D341Med (cell line): Measurements from ENCODE around the gene ATP8B1.

ENCODE experiments used
- DNase-seq: peaks from one replicate; pipeline ENCODE4 v3.0.0; 2012; ENCODE audit warnings: low spot score

The ATP8B1 gene

DNA sequence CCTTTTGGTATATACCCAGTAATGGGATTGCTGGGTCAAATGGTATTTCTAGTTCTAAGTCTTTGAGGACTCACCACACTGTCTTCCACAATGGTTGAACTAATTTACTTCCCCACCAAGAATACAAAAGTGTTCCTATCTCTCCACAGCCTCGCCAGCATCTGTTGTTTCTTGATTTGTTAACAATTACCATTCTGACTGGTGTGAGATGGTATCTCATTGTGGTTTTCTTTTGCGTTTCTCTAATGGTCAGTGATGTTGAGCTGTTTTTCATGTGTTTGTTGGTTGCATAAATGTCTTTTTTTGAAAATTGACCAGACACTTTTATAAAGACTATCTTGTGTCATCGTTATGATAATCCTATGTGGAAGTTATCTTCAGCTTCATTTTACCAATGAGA lies 16.0 kb upstream of the ATP8B1 start:
- DNase-seq: no peak

DNA sequence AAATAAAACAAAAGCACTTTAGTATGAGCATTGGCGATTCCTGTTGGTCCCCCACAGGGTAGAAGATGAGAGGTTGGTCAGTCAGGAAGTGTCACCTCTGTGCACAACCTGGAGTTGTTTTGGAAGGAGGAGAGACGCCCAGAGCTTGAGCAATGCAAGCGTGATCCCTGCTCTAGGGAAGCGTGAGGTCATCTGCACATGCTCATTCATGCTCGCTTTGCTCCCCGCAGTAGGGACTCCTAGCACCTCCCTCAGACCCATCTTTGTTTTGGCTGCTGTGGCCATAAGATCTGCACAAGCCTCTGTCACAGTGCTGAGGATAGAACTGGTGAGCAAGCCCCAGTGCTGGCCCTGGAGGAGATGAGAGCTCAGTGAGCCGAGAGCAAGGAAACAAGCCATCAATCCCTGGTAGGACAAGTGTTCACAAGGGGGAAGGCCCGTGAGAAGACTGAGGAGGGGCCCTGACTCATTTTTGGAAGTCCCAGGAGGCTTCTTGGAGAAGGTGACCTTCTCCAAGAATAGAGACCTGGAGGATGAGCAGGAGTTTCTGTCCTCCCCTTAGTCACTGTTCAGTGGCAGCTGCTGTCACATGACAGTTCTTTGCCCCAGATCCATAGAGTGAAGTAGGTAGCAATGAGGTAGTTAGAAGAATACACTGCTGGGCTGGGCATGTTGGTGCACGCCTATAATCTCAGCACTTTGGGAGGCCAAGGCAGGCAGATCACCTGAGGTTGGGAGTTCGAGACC lies 13.3 kb upstream of the ATP8B1 start:
- DNase-seq: no peak

DNA sequence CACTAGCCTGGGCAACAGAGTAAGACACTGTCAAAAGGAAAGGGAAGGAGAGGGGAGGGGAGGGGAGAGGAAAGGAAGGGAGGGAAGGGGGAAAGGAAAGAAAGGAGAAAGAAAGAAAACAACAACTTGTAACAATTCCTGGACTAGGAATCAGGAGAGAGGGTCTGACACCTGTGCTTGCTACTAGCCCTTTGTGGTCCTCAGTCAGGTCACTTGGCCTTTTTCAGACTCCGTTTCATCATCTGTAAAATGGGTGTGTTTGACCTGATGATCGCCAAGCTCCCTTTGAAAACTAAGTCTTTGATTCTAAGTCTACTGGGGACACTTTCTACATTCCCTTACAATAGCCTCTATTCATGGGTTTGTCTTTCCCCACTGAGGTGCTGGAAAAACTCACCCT lies 11.4 kb upstream of the ATP8B1 start:
- no peak for DNase-seq

DNA sequence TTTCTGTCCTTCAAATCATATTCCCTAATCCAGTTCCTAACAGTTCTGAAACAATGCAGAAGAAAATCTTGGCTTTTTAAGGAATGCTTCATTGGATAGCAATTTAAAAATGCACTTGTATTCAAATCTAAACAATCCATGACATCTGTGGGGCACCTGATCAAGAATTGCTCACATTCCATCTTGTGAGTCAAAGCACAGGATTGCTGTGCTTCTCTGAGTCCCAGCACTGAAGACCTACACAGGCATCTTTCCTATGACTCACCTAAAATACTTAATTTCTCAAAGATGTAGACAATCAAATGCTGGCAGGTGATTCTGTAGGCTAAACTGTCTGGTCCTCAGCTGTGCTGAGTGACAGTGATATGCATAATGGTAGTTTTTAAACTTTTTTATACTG lies 10.1 kb upstream of the ATP8B1 start:
- no peak for DNase-seq

DNA sequence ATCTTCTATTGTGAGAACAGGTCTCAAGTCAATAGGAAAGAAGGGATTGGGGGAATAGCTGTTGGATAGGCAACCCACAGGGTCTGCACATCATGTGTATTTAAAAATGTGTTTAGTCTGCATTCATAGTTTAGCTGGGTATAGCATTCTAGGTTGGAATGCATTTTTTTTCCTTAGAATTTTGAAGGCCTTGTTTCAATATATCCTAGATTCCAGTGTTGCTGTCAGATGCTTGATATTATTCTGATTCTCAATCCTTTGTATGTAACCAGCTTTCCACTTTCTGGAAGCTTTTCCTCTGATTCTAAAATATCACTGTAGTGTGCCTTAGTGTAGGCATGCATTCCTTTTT lies 9.0 kb upstream of the ATP8B1 start:
- DNase-seq: no peak

DNA sequence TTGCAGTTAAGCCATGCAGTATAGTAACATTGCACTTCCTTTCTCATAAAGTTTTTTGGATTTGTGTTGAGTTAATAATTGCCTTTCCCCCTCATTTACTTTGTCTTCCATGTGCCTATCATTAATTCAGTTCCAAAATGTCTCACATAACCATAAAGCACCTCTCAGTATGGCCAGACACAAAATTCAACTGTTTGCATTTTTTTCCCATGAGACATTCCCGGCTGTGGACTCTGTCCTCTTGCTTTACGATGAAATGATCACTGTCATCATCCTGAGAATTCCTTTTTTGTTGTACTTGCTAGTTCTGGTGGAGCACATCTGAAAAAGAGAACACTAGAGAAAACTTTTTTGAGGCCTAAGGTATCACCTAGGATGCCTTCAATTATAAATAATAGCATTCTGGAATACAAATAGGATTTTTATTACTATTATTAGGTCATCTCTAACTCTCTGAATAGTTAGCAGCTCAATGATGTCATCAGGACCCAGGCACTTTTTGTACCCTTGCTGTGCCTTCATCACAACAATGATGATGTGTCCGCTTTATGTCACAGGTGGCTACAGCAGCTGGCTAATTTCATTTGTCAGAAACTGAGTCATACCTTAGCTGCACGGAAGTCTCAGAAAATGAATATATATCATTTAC lies 8.5 kb upstream of the ATP8B1 start:
- no peak for DNase-seq

DNA sequence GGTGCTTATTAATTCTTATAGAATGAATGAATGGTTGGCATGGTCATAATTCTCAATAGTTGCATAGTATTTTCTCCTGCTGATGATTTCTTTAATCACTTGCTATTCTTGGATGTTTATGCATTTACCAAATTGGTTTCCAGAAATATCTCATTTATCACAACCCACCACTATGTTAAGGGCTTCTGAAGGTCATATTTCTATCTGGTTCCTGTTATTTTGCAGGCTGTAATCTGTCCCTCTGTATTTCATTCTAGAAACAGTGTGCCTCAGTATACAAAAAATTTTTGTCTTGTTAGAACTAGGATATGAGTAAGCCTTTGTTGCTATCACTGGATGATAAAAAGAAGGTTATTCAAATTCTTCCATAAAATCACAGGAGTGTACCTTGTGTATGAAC lies 6.1 kb upstream of the ATP8B1 start:
- no peak for DNase-seq

DNA sequence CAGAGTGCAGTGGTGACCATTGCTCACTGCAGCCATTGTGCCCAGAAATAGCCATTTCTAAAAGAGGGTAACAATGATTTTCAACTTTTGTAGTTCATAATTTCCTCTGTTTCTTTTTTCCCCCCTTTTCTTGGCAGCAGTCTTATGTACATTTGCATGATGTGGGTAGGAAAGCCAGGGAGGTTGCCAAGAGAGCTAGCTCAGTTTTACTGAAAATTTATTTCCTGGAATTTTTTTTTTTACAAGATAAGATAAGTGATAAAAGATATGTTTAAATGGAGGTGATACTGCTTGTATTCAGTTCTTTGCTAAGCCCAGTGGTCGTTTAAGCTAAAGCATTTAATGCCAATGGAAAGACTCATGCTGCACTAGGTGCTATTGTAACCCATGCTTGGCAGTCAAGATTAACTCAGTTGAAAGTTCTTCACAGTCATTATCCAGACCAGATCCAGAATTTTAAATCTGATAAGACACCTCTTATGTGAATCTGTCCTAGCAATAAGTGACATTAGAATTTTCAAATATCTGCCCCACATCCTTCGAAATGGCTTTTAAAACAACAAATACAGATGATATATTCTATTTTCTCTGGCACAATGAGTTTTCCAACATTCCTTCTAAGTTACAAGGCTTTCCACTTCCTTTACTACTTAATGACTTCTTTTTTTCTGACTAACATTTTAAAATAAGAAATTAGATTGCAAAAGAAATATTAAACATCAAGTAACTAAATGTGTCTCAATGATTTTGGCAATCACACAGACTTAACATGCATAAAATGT lies 4.4 kb upstream of the ATP8B1 start:
- no peak for DNase-seq

DNA sequence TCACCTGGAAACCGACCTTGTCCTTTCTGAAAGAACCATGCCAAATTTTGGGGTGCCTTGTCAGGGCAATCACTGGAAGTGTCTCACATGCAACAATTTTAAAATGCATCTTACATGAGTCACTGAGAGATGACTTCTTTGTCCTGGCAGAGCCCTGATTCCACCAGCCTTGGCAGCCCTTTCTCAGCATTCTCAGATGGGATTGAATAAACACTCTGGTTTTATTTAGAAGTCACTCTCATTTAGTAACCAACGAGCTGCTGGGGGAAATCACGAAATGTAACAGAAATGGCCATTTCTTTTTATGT lies 3.8 kb upstream of the ATP8B1 start:
- no peak for DNase-seq

DNA sequence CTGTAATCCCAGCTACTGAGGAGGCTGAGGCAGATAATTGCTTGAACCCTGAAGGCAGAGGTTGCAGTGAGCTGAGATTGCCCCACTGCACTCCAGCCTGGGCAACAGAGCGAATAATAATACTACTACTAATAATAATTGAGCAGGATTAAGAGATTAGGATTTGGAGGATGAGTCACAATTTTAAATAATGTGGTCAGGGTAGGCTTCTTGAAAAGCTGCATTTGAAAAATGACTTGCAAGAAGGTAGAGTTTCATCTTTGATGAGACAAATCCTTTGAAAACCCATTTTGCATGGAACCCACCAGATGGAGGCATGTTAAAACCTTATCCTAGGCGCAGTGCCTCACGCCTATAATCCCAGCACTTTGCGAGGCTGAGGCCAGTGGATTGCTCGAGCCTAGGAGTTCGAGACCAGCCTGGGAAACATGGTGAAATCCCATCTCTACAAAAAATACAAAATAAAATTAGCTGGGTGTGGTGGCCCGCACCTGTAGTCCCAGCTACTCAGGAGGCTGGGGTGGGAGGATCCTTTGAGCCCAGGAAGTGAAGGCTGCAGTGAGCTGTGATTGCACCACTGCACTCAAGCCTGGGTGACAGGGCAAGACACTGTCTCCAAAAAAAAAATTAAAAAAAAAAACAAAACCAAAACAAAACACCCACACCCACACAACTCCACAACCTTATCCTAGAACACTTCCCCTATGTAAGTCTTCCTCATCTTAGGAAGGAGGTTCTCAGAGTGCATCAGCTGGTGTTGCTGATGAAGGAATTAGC lies 3.3 kb upstream of the ATP8B1 start:
- DNase-seq: no peak

DNA sequence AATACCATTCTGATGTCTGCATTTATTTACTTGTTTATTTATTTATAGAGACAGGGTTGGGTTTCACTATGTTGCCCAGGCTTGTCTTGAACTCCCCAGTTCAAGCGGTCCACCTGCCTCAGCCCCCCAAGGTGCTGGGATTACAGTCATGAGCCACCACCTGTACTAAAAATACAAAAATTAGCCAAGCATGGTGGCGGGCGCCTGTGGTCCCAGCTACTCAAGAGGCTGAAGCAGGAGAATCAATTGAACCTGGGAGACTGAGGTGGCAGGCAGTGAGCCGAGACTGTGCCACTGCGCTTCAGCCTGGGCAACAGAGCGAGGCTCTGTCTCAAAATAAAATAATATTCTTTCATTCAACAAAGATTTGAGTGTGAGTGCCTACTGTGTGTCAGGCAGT lies 2.0 kb upstream of the ATP8B1 start:
- DNase-seq: no peak

DNA sequence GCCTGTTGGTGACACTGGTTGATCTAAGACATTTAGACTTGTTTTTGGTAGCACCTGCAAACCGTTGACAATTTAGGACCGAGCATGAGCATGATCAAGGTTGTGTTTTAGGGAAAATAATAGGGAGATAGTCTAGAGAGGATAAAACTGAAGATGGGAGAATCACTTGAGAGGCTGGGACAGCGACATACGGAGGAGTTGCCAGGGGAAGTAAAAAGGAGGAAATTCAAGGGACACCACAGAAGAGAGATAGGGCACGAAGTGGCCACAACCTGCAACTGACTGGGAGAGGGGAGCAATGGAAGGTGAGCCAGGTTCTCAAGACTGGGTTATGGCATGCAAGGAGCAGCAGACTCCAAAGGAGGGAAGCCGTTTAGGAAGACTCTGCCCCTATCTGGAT lies 1.4 kb upstream of the ATP8B1 start:
- DNase-seq: no peak

DNA sequence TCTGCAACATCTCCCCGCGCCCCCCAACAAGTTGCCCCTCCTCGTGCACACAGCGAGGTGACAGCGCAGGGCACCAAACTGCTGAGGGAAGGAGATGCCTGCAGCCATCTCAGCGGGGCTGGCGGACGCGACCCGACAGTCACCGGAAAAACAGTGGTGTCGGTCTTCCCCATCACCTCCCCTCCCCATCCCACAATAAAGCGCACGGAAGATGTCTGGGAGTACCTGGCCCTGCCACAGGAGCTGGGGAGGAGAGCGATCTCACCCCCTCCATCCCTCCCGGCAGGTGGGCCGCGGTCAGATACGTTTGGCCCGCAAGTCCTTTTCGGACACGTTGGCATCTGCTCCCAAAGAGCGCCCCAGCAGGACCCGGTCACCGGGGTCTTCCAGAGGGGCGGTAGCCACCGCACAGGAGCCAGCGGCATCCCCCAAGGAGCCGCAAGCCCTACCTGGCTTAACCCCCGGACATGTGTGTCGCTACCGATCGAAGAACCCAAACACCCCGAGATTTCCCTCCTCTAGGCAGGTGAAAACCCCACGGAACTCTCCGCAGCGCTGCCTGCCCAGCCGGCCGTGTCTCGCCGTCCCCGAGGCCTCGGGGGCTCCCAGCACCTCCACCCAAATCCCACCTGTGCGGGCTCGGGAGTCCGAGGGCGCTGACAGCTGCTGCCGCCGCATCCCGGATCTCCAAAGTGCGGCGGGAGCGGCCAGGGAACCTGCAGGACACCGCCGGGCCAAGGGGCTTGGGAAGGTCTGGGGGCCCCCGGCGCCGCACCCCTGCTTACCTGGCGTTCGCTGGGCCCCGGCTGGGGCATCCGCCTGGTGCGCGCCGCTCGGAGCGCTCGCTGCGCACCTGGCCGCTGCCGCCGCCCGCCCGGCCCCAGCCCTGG lies 657 bp downstream of the ATP8B1 start:
- DNase-seq: no peak

DNA sequence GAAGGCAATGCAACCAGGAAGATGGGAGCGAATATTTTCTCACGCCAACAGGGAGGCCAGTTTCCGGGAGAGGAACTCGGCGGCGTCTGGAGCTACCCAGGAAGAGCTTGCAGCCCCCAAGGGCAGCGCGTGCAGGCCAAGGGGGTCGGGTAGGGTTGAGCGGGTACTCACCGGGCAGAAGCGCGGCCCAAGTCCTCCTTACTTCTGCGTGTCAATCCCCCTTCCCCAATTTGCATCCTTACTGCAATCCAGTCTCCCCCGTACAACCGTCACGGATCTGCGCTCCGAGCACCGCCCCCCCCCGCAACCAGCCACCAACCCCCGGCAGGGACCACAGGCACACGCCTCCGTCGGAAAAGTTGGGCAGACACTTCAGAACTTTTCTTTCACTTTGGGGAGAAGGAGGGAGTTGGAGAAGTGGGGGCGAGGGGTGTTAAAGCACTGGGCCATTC lies 1.3 kb downstream of the ATP8B1 start:
- peak; percentile 50 for DNase-seq

DNA sequence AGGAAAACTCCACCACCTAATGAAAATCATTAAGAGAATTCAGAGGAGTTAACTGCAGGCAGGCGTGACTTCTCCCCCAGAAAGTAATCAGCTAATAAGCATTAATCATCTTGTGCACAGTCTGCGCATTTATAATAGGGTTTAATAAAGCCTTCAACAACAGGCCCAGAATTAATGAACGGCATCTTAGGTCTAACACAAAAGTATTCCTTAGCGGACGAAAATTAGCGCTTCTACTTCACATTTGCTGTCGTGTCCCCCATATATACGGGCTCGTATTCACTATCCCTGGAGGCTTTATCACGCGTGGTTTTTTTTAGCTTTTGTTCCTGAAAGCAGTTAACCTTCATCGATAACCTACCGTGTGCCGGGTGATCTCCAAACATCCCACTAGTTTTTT lies 1.8 kb downstream of the ATP8B1 start:
- DNase-seq: no peak

DNA sequence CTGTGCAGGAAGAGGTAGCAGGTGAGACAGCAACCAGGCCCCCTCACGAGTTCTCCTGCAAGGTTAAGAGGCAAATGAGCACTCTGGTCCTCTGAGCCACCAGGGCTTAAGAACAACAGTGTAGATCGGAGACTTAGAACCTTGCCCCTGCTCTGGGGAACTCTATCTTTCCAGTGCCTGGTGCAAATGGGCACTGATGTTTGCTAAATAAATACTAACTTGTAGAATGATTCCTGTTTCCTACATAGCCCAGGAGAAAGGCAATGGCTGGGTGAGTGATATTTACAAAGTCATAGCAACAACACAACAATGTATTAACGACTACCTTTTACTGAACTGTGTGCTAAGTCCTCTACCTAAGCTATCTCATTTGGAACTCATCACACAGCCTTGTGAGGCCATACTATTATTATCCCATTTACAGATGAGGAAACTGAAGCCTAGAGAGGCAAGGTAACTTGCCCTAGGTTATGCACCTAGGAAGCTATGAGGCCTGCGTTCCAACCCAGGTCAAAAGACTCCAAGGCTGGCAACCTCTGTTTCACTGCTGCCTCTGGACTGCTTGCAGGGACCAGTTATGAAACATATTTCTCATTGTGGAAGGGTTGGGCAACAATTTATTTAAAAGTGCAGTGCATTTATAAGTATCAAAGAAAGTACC lies 4.3 kb downstream of the ATP8B1 start:
- no peak for DNase-seq

DNA sequence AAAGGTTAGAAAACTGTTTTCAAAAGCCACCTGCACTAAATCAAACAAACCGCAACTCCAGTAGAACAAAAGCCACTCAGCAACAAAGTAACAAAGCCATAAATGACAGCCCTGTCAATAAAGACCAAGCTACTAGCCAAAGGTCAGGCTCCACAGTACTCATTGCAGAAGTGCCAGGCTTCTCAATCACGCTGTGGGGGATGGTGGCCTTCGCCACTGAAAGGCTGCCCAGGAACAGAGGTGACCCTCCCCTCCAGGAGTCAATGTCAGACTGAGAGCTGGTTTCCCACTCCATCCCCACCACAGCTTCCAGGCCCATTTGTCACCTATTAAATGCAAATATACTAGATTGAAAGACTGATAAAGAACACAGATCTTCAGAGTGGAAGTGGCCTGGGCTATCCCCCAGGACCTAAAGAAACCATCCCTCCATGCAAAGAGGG lies 5.9 kb downstream of the ATP8B1 start:
- DNase-seq: no peak

DNA sequence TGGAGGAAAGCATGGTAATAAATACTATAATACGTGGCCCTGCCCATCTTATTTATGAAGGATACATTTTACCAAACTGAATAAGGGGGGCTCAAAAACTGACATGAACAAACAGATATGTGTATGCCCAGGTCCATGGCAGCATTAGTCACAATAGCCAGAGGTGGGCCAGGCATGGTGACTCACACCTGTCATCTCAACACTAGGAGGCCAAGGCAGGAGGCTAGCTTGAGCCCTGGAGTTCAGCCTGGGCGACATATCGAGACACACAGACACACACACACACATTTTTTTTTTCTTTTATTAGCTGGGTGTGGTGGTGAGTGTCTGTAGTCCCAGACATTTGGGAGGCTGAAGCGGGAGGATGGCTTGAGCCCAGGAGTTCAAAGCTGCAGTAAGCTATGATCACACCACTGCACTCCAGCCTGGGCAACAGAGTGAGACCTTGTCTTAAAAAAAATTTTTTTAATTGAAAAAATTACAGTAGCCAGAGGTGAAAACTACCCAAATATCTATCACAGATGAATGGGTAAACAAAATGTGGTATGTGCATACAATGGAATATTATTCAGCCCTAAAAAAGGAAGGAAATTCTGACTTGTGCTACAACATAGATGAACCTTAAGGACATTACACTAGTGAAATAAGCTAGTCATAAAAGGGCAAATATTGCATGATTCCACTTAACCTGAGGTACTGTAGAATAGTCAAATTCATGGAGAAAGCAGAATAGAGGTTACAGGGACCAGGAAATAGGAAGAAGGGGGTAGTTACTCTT lies 8.0 kb downstream of the ATP8B1 start:
- no peak for DNase-seq

DNA sequence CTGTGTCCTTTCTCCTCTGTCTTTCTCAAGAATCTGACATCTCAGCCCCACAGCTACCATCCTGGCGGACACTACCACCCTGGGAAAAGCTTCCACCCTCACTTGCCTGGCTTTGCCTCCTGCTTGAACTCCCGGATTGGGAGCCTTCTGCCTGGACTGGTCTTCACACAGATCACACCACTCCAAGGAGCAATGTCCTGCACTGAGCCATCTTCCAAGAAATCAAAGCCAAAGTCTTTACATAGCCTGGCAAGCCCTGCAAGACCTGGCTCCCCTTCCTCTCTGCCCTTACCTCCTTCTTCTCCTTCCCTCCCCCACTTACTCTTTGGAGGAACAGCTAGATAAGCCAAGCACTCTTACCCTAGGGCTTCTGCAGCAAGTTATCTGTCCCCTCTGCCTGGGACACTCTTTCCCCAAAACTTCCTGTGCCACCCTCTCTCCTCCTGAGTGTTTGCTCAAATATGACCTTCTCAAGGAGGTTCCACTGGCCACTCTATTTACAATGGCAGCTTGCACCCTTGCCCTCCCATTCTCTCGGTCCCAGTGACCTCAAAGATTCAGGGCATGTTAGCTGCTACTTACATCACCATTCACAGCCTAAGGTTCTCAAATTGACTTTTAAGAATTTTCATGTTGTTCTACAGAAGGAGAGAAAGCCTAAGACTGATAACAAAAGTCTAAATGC lies 9.7 kb downstream of the ATP8B1 start:
- no peak for DNase-seq
